ENCODE measurements around the gene CTNNA2. TPM values are rescaled to one million over a fixed set of nuclear protein-coding genes. Genes with fewer than 3 reads are reported as not detected.
"Not testable (repeated sequence)": the region's sequence is repeated elsewhere in the genome, so short reads cannot be mapped to it uniquely, and the experiment has no call there.

CTNNA2 gene
- polyA plus RNA-seq, 1 donor, result 0.52 TPM

DNA sequence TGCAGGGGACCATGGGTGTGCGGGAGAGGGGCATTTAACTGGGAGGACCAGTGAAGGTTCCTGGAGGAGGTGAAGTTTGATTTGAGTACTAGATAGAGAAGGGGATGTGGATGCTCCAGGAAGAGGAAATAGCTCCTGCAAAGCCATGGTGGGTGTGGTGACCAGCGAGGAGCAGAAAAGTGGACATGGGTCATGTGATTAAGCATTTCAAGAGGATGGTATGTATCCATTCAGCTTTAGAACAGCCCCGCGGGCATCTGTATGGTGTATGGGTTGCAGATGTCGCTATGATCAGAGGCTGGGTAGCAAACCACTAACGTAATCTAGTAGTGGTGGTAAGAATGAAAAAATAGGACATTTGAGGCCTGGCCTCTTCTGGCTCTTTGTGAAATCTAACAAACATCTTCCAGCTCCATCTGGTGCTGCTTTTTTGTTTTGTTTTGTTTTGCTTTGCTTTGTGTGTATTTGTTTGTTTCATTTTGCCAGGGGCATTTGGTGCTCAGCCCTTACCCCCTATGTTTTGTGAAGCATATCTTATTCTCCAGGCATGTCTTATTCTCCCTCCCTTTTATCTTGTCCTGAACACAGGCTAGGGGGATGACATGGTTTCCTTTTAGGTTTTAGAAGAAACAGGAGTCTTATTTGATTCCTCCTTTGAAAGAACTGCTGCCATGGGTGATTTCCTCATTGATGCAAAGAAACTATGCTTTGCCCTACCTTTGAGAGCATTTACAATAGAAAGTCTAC is 565.6 kb downstream of the CTNNA2 start:
- DNase-seq (ENCODE audit: low read depth), result no peak

GRCh38 chr2:80080957-80081356 is 568.1 kb downstream of the CTNNA2 start:
- no peak for DNase-seq (ENCODE audit: low read depth)

DNA sequence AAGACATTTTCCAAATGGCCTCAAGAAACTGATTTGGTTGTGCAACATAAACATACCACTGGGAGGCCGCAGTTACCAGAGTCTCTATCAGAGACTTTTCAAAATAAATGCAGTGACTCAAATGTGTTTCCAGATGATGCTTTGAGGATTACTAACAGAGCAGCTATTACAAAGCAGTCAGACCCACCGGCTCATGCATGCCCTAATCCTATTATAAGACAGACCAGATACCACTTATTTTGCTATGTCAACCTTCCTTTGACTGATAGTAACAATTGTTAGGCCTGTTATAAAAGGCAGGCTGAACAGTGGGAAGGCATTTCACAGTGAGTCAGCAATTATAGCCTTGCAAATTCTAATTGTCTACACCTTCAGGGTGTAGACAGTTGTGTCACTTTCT is 574.0 kb downstream of the CTNNA2 start:
- DNase-seq (ENCODE audit: low read depth), result no peak

DNA sequence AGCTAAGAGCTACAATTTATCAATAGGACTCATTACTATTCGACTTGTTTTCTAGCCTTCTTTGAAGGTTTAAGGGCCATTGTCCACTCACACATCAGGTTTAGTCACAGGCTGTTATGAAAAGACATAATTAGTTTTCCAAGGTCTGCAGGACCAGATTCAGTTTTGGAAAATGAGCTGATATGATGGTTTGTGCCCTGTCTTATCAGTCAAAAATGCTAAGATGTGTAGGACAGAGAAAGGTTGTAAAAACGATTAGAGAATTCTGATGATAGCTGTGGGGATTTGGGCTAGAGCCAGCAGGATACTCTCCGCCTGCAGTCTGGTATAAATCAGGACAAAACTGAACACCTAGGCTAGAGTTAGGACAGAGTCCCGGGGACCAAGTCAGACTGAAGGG is 578.4 kb downstream of the CTNNA2 start:
- no peak for DNase-seq (ENCODE audit: low read depth)

GRCh38 chr2:80092474-80092873 is 579.6 kb downstream of the CTNNA2 start:
- no peak for DNase-seq (ENCODE audit: low read depth)

DNA sequence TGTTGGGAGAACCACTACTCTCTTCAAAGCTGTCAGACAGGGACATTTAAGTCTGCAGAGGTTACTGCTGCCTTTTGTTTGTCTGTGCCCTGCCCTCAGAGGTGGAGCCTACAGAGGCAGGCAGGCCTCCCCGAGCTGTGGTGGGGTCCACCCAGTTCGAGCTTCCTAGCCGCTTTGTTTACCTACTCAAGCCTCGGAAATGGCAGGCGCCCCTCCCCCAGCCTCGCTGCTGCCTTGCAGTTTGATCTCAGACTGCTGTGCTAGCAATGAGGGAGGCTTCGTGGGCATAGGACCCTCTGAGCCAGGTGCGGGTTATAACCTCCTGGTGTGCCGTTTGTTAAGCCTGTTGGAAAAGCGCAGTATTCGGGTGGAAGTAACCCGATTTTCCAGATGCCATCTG is 585.7 kb downstream of the CTNNA2 start:
- DNase-seq (ENCODE audit: low read depth), result not testable (repeated sequence)

DNA sequence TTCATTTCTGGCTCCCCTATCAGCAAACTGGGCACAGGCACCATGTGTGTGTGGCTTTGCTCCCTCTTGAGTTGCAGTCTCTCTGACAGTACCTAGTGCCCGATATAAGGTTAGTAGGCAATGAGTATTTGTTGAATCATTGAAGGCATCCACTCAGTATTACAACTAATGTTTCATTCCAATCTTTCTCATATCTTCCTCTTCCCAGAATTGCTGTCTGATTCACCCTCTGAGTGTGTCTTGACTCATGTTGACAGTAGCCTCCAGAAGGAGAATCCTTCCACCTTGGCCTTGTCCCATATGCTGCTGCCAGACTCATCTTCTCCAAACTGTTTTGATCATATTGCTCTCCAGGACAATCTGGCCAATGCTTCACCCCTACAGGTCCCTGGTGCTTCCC is 589.2 kb downstream of the CTNNA2 start:
- DNase-seq (ENCODE audit: low read depth), result no peak

DNA sequence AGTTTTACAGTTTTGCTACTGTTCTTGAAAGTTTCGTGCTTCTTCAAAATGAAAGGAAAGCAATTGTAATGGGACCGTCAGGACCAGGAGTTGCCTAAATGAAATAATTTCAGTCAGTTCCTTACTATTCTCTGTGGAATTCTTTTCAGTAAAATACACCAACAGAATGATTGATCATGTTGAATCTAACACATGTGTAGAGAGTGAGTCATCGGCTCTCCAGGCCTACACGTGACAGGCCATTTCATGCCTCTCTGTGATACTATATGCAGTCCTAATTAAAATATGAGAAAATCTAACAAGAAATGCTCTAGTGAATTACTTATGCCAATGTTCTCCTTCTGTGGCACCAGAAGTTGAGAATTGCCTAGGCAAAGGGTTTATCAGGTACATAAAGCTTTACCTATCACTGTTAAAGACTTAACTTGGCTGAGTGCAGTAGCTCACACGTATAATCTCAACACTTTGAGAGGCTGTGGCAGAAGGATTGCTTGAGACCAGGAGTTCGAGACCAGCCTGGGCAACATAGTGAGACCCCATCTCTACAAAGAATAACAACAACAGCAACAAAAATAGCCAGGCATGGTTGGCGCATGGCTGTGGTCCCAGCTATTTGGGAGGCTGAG is 592.3 kb downstream of the CTNNA2 start:
- DNase-seq (ENCODE audit: low read depth), result no peak

GRCh38 chr2:80111185-80111584 is 598.3 kb downstream of the CTNNA2 start:
- DNase-seq (ENCODE audit: low read depth), result no peak

- no peak for DNase-seq (ENCODE audit: low read depth)
Observed at GRCh38 chr2:80112790-80113189, 599.9 kb downstream of the CTNNA2 start.

DNA sequence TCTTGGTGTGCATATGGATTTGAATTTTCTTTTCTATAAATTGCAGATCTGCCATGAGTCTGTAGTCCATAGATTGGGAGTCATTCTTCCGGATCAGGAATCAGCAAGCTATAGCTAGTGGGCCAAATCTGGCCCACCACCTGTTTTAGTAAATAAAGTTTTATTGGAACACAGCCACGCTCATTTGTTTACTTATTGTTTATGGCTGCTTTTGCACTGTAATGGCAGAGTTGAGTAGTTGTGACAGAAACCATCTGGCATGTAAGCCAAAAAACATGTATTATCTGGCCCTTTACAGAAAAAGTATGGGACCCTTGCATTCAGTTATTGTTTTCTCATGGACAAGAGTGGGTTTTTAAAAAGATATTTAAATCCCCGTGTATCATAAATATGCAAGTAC is 600.5 kb downstream of the CTNNA2 start:
- DNase-seq (ENCODE audit: low read depth), result no peak

DNA sequence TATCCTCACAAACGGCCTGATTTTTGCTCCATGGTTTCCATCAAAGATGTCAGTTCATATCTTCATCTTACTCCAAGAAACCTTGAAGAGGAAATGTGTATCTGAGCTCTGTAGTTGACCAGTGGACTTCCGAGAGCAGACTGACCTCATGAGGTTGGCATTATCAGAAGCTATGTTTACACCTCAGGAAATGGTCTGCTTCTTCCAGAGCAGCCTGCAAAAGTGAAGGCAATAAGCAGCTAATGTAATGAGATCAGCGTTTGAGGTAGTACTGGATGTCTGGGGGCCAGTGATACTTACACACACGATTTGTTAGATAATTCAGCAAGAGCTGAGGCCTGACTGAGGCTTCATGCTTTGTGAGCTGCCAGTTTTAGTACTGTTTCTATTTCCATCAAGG is 602.0 kb downstream of the CTNNA2 start:
- no peak for DNase-seq (ENCODE audit: low read depth)

DNA sequence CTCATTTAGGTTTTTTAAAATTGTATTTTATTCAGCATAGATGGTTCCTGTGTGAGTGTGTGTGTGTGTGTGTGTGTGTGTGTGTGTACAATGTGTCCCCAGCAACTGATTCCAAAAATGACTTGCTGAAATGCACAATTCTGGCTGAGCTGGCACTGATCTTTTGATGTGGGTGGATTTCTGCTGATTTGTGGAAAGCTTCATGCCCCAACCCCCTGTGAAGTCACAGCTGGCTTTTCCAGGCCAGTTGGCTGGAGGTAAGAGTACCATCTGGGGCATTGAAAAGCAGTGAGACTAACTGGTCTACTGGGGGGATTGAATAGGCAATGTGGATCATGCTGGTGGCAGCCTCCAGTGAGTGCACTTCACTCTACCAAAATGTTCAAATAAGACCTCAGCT is 604.5 kb downstream of the CTNNA2 start:
- no peak for DNase-seq (ENCODE audit: low read depth)

DNA sequence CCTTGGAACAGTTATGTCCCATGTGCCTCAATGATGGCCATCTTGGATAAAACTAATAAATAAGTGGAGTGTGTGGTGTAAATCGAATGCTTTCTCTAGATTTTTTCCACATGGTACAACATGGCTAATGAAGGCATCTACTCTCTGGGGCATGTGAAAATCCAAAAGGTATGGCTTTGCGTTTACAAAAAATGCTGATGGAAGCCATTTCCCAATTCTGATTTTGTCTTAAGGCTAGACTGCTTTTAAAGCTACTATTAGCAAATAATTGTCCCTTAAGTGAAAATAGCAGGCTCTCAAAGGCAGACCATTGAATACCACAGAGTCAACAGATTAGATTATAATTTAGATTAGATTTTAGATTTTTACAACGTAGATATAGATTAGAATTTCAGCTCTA is 608.0 kb downstream of the CTNNA2 start:
- DNase-seq (ENCODE audit: low read depth), result no peak

DNA sequence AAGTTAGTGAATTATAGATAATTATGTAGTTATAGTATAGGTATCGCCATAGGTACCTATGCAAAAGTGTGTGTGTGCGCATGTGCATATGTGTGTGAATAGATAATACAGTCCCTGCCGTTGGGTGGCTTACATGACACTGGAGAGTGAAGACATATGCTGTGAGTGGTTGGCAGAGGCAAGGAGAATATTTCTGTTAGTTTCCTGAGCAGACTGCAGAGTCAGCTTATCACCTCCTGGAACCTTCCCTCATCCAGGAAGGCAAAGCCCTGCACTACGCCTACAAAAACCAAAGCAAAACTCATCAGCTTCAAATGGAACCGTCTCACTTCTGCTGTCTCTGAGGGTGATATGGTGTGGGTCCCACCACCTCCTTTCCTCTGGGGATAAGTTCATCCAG is 609.8 kb downstream of the CTNNA2 start:
- no peak for DNase-seq (ENCODE audit: low read depth)

GRCh38 chr2:80126596-80127189 is 613.8 kb downstream of the CTNNA2 start:
- no peak for DNase-seq (ENCODE audit: low read depth)

DNA sequence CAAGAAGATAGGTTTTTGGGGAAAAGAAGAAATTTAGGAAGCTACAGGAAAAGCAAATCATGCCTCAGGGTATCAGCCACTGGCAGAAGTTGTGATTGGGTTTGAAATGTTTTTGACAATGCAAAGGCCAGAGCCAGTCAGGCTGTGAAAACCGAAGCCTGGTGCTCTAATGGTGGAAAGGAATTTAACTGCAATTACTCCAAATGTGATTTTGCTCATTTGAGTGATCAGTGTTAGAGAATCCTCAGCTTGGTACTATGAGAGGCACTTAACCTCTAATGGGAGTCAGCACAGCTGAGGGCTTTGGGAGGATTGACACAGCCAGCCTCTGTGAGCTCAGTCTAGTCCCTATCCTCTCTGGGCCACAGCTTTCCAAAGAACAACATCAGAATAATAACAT is 615.2 kb downstream of the CTNNA2 start:
- DNase-seq (ENCODE audit: low read depth), result no peak

GRCh38 chr2:80132281-80132680 is 619.4 kb downstream of the CTNNA2 start:
- no peak for DNase-seq (ENCODE audit: low read depth)

DNA sequence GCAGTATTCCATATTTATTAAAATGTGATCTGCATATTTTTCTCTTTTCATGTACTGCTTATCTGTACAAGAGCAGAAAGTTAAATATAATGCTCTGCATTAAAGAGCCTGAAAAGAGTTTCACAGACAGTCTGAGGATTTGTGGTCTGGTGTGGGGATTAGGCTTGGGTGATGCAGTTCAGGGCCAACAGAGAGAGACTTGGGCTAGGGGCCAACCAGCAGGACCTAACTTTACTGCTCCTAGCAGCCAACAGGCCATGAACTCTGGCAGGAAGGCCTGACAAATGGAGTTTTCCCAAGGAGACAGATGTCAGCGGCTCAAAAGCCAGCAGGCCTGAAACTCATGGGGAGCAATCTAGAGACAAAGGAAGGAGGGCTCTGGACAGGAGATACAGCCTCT is 622.1 kb downstream of the CTNNA2 start:
- DNase-seq (ENCODE audit: low read depth), result no peak

- DNase-seq (ENCODE audit: low read depth), result no peak
Observed at GRCh38 chr2:80136338-80136737, 623.5 kb downstream of the CTNNA2 start.

DNA sequence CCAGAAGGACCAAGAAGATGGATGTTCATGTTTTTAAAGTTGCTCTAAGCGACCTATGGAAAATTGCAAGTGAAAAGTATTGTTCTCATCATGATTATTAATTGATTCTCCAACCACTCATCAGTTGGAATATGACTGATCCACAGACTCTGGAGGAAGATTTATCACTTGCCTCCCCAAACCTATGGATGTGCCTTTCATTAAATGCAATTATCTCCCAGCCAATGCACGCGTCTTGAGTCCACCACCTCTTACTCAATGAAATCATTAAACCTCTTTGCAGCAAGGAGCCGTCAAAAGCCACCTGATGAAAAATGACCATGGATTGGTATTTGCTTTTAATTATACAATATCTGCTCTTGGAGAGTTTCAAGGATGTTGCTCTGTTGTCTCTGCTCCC is 626.1 kb downstream of the CTNNA2 start:
- DNase-seq (ENCODE audit: low read depth), result no peak

- DNase-seq (ENCODE audit: low read depth), result no peak
Observed at GRCh38 chr2:80141007-80141726, 628.3 kb downstream of the CTNNA2 start.

DNA sequence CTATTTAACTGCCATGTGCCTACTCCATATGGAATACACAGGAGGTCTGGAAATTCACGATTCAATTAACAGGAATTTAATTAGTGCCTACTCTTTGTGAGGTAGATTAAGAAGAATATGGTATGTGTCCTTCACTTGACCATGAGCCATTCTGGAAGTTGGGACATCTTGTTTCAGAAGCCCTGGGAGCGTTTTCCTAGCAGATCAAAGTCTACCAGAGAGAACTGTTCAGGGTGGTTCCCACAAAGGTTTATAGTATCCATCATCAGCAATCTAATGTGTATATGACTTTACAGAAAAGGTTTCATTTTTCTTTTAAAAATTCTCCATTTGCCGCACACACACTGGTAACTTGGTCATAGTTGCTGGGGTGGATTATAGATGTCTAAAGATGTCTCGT is 632.6 kb downstream of the CTNNA2 start:
- no peak for DNase-seq (ENCODE audit: low read depth)

Measured in forelimb muscle (tissue), 1 donor.